GM18507 (cell line): ENCODE measurements around the gene CMIP.

Experiments used
- DNase-seq: peaks from one replicate; pipeline ENCODE4 v3.0.0; 2011; ENCODE audit warnings: low read depth; ENCODE audit not compliant: insufficient read length; ENCODE audit errors: extremely low spot score
- FAIRE-seq: peaks from 2 replicates; lab custom pipeline; 2011; peaks lifted over from hg19 to GRCh38; lab: Jason Lieb, UNC

CMIP gene

DNA sequence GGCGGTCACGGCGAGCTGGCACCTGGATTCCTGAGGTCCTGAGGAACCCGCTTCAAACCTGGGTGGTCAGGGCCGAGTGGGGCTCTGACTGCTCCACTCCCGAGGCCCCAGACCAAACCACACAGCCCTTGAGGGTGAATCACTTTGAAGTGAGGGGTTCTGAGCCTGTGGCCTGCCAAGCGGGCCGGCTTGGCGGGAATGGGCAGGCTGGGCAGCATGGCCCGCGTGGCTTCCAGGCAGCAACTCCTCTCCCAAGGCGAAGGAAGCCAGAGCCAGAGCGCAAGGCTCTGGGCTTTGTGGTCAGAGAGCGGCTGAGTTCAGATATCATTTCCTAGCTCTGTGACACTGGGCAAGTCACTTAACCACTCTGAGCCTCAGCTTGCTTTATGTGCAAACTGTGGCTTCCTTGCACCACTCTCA, 42.7 kb downstream of the CMIP start:
- FAIRE-seq = no peak
- DNase-seq = no peak

- DNase-seq (no peak), FAIRE-seq (no peak)
Measured at GRCh38 chr16:81488687-81489411, 44.2 kb downstream of the CMIP start.

DNA sequence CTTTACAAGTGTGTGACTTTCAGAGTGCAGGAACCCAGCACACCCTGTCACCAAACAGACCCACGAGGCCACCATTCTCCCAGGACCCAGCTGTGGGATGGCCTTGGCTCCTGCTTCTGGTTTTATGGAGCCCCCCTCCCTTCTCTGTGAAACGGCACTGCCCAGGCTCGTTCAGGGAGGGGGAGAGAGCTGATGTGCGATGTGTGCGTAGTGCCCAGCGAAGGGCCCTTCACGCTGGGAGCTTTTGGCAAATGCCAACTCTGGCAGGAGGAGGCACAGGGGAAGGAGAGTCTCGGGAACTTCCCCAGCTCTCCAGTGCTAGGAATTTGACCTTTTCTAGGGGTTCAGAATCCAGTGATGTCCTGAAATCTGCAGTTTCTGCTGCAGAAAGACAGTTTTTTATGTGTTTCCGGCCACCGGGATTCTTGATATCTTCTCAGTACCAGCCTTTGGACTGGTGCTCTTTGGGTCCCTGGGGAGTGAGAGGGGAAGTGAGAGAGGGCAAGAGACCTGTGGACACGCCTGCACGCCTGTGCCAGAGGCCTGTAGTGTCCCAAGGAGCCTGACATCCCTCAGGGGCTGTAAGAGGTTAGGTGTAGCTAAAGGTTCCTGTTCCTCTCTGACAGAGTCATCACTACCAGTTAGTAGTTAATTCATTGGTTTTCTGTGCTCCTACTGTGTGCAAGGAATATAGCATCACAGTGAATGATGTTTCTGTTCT, 45.1 kb downstream of the CMIP start:
- FAIRE-seq = no peak
- no peak for DNase-seq

DNA sequence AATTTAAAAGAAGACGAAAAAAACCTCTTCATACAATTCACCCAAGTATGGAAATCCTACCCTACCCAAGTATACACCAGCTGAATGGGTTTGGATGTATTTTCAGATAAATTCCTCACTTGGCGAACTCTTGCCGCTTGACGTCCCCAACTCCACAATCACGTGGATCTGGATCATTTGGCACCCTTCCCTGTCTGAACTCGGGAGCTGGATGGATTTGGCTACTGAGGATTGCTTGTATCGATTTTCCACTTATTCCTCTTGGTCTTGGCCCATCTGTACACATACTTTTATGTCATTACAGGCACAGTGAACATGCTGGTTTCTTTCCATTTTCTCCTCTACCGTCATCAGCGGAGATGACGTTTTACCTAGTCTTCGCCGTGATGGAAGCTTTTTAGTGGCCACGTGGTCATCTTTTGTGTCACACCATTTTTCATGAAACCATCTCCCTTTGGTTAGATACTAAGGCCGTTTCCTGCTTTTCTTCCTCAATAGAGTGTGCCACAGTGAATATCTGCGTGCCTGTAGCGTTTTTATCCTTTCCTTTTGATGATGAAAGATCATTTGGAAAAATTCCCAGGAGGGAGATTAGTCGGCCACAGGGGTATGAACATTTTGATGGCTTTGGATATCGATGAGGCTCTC, 47.1 kb downstream of the CMIP start:
- DNase-seq = no peak
- no peak for FAIRE-seq

- FAIRE-seq = no peak
- DNase-seq = no peak
Measured at GRCh38 chr16:81492311-81492761, 47.7 kb downstream of the CMIP start.

GRCh38 chr16:81492965-81493754, 48.6 kb downstream of the CMIP start:
- FAIRE-seq = no peak
- no peak for DNase-seq

- FAIRE-seq = no peak
Measured at GRCh38 chr16:81493755-81494433, 49.3 kb downstream of the CMIP start.

DNA sequence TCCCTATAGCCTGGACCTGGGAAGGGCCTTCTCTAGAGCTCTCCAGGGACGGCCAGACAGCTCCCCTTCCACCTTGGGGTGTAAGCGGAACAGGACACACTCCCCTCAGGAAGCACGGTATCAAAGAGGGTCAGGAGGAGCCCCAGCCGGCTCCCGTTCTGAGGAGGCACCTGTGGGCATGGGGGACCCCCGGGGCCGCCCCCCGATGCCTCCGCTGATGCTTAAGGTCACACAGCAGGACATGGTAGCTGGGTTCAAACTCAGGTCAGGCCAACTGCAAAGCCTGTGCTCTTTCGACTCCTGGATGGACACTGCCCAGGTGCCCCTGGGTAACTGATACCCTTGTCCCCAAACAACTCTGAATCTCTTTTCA, 49.8 kb downstream of the CMIP start:
- FAIRE-seq = no peak

More at GRCh38 chr16:81493755-81494433, 49.3 kb downstream of the CMIP start:
- no peak for DNase-seq

GRCh38 chr16:81494888-81495287, 50.3 kb downstream of the CMIP start:
- FAIRE-seq (no peak), DNase-seq (no peak)

More for the DNA sequence above, 49.8 kb downstream of the CMIP start:
- no peak for DNase-seq

GRCh38 chr16:81495321-81496234, 51.0 kb downstream of the CMIP start:
- DNase-seq = no peak
- FAIRE-seq = no peak

DNA sequence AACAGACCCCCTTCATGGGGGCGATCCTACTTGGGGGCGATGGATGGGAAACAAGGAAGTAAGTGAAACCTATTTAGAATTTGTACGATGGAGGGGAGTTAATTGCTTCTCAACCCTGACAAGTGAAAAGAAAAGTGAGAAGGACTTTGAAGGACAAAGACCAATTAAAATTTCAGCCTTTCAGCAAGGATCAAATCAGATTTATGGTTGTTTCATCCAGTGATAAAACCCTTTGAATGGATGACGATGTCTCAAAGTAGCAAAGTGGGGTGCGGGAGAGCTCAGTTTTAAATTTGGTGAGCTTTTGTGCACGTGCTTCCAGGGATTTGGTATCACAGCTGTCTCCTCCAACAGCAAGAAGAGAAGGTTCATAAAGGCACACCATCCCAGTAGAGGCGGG, 51.7 kb downstream of the CMIP start:
- FAIRE-seq = no peak
- DNase-seq = no peak

DNA sequence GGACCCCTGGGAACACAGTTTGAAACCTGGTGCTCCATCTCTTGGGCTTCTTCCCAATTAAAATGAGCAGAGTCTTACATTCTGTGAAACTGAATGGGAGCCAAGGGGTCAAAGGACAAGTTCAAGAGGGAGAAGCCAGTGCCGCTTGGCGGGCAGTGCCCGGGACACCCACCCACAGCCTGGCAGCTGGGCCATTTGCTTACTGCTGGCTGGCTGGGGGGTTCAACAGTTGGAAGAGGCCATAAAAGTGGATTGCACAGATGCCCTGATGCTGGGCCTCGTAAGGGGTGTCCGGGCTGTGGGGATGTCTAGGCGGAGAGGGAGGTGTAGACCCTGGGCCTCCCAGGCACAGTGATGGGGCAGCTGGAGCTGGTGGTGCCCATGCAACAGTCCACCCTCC, 52.1 kb downstream of the CMIP start:
- DNase-seq (no peak), FAIRE-seq (no peak)

DNA sequence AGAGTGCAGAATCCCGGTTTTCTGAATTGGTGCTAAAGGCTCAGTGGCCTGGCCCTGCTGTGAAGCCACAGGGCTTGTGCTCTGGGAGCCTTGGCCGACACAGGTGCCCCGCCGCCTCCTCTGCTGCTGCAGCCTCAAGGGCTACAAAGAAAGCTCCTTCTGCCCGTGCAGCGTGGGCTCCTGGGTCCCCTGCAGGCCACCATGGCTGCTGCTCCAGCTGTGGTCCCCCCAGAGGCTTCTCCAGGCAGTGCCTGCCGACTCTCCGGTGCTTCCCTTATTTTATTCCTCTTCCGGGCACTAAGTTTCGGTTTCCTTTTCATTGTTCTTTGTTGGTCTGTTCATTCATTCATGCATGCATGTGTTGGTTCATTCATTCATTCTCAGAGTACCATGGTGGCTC, 53.1 kb downstream of the CMIP start:
- FAIRE-seq = no peak
- DNase-seq = no peak

GRCh38 chr16:81498351-81498750, 53.7 kb downstream of the CMIP start:
- no peak for FAIRE-seq
- no peak for DNase-seq

- no peak for FAIRE-seq
Measured at GRCh38 chr16:81499576-81500380, 55.2 kb downstream of the CMIP start.

GRCh38 chr16:81500833-81501521, 56.4 kb downstream of the CMIP start:
- DNase-seq = no peak
- no peak for FAIRE-seq

More at GRCh38 chr16:81499576-81500380, 55.2 kb downstream of the CMIP start:
- DNase-seq = no peak
